ENCODE data around the gene RHO. TPM values are rescaled to one million over a fixed set of nuclear protein-coding genes. Genes with fewer than 3 reads are reported as not detected.

The RHO gene
- total RNA-seq, 1 experiment from 2014 or later: not detected

DNA sequence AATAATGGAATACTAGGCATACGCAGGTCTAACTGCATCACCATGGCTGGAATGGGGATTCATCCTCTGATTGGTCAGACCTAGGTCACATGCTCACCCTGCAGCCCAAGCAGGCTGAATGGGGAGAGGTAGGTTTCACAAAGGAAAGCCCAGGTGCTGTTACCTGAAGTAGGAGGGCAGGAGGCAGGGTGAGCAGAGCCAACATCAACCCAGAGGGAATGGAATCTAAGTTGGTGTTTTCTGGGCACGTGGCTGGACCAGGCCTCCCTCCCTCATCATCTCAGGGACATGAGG lies 7.9 kb downstream of the RHO start:
- ATAC-seq (peak; percentile 52), DNase-seq (ENCODE audit: low spot score) (no peak)
- ChIA-PET POLR2A (no interaction called here), CTCF (interaction anchor here (0.7 to 1.0 kb wide), 2 partner anchors 46 to 70 kb away, joined by 3 to 4 read pairs; partner anchors contain the start of gene PLXND1)
- Mint-ChIP-seq H3K4me1 (peaks cover 31% of the 10 kb centered on the region), H3K36me3 (no peaks in the 10 kb centered on the region), H3K27me3 (ENCODE audit: low read depth) (no peaks in the 10 kb centered on the region), H3K4me3 (no peak overlapping the region), H3K27ac (no peak overlapping the region; the same call in 1 of the 2 replicates), H3K9me3 (peaks cover 2% of the 10 kb centered on the region)
- TF ChIP-seq, protein P1, sequence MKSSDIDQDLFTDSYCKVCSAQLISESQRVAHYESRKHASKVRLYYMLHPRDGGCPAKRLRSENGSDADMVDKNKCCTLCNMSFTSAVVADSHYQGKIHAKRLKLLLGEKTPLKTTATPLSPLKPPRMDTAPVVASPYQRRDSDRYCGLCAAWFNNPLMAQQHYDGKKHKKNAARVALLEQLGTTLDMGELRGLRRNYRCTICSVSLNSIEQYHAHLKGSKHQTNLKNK (CRISPR knock-in tag; IDR thresholded peaks at IDR 0.05): no peak
- TF ChIP-seq, protein P2, sequence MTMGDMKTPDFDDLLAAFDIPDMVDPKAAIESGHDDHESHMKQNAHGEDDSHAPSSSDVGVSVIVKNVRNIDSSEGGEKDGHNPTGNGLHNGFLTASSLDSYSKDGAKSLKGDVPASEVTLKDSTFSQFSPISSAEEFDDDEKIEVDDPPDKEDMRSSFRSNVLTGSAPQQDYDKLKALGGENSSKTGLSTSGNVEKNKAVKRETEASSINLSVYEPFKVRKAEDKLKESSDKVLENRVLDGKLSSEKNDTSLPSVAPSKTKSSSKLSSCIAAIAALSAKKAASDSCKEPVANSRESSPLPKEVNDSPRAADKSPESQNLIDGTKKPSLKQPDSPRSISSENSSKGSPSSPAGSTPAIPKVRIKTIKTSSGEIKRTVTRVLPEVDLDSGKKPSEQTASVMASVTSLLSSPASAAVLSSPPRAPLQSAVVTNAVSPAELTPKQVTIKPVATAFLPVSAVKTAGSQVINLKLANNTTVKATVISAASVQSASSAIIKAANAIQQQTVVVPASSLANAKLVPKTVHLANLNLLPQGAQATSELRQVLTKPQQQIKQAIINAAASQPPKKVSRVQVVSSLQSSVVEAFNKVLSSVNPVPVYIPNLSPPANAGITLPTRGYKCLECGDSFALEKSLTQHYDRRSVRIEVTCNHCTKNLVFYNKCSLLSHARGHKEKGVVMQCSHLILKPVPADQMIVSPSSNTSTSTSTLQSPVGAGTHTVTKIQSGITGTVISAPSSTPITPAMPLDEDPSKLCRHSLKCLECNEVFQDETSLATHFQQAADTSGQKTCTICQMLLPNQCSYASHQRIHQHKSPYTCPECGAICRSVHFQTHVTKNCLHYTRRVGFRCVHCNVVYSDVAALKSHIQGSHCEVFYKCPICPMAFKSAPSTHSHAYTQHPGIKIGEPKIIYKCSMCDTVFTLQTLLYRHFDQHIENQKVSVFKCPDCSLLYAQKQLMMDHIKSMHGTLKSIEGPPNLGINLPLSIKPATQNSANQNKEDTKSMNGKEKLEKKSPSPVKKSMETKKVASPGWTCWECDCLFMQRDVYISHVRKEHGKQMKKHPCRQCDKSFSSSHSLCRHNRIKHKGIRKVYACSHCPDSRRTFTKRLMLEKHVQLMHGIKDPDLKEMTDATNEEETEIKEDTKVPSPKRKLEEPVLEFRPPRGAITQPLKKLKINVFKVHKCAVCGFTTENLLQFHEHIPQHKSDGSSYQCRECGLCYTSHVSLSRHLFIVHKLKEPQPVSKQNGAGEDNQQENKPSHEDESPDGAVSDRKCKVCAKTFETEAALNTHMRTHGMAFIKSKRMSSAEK (CRISPR knock-in tag; IDR thresholded peaks at IDR 0.05; ENCODE audit: borderline replicate concordance): no peak
- TF ChIP-seq NFYB (CRISPR knock-in tag; conservative IDR thresholded peaks at IDR 0.05; ENCODE audit: low read depth) (peak; percentile 44), KAT7 (CRISPR knock-in tag; IDR thresholded peaks at IDR 0.05; ENCODE audit: borderline replicate concordance) (no peak)
- TF ChIP-seq, protein P3, sequence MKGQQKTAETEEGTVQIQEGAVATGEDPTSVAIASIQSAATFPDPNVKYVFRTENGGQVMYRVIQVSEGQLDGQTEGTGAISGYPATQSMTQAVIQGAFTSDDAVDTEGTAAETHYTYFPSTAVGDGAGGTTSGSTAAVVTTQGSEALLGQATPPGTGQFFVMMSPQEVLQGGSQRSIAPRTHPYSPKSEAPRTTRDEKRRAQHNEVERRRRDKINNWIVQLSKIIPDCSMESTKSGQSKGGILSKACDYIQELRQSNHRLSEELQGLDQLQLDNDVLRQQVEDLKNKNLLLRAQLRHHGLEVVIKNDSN (CRISPR knock-in tag; IDR thresholded peaks at IDR 0.05): peak; percentile 73
- TF ChIP-seq, protein P4, sequence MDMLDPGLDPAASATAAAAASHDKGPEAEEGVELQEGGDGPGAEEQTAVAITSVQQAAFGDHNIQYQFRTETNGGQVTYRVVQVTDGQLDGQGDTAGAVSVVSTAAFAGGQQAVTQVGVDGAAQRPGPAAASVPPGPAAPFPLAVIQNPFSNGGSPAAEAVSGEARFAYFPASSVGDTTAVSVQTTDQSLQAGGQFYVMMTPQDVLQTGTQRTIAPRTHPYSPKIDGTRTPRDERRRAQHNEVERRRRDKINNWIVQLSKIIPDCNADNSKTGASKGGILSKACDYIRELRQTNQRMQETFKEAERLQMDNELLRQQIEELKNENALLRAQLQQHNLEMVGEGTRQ (CRISPR knock-in tag; IDR thresholded peaks at IDR 0.05): peak; percentile 85

GRCh38 chr3:129536804-129537203 lies 8.4 kb downstream of the RHO start:
- ChIA-PET CTCF (interaction anchor here (0.7 to 1.0 kb wide), 2 partner anchors 47 to 69 kb away, joined by 3 to 4 read pairs; partner anchors contain the start of gene PLXND1), POLR2A (no interaction called here)
- TF ChIP-seq E2F4 (CRISPR knock-in tag; IDR thresholded peaks at IDR 0.05; ENCODE audit: borderline replicate concordance, low read depth): no peak
- TF ChIP-seq ELF4 (CRISPR knock-in tag; IDR thresholded peaks at IDR 0.05; ENCODE audit: low read depth): no peak
- TF ChIP-seq JUN (CRISPR knock-in tag; IDR thresholded peaks at IDR 0.05): no peak
- no peak for TF ChIP-seq ZBTB43 (CRISPR knock-in tag; IDR thresholded peaks at IDR 0.05)
- no peak for TF ChIP-seq MAX (CRISPR knock-in tag; IDR thresholded peaks at IDR 0.05)
- TF ChIP-seq ZNF423 (CRISPR knock-in tag; IDR thresholded peaks at IDR 0.05): no peak
- TF ChIP-seq ZNF671 (CRISPR knock-in tag; IDR thresholded peaks at IDR 0.05): no peak
- no peak for TF ChIP-seq CBFB (CRISPR knock-in tag; IDR thresholded peaks at IDR 0.05; ENCODE audit: low read depth)
- no peak for TF ChIP-seq NR3C1 (CRISPR knock-in tag; conservative IDR thresholded peaks at IDR 0.05; ENCODE audit: low read depth)
- TF ChIP-seq ZNF281 (CRISPR knock-in tag; IDR thresholded peaks at IDR 0.05): no peak
- TF ChIP-seq, protein P5, sequence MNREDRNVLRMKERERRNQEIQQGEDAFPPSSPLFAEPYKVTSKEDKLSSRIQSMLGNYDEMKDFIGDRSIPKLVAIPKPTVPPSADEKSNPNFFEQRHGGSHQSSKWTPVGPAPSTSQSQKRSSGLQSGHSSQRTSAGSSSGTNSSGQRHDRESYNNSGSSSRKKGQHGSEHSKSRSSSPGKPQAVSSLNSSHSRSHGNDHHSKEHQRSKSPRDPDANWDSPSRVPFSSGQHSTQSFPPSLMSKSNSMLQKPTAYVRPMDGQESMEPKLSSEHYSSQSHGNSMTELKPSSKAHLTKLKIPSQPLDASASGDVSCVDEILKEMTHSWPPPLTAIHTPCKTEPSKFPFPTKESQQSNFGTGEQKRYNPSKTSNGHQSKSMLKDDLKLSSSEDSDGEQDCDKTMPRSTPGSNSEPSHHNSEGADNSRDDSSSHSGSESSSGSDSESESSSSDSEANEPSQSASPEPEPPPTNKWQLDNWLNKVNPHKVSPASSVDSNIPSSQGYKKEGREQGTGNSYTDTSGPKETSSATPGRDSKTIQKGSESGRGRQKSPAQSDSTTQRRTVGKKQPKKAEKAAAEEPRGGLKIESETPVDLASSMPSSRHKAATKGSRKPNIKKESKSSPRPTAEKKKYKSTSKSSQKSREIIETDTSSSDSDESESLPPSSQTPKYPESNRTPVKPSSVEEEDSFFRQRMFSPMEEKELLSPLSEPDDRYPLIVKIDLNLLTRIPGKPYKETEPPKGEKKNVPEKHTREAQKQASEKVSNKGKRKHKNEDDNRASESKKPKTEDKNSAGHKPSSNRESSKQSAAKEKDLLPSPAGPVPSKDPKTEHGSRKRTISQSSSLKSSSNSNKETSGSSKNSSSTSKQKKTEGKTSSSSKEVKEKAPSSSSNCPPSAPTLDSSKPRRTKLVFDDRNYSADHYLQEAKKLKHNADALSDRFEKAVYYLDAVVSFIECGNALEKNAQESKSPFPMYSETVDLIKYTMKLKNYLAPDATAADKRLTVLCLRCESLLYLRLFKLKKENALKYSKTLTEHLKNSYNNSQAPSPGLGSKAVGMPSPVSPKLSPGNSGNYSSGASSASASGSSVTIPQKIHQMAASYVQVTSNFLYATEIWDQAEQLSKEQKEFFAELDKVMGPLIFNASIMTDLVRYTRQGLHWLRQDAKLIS (CRISPR knock-in tag; IDR thresholded peaks at IDR 0.05; ENCODE audit: borderline replicate concordance): no peak

More at GRCh38 chr3:129536804-129537203, 8.4 kb downstream of the RHO start:
- no peak for ATAC-seq
- H3K4me1 Mint-ChIP-seq: peaks cover 31% of the 10 kb centered on the region
- no peak for DNase-seq (ENCODE audit: low spot score)
- no peaks in the 10 kb centered on the region for H3K27me3 Mint-ChIP-seq (ENCODE audit: low read depth)
- no peaks in the 10 kb centered on the region for H3K36me3 Mint-ChIP-seq
- H3K27ac Mint-ChIP-seq: no peak overlapping the region
- H3K4me3 Mint-ChIP-seq: no peak overlapping the region
- peaks cover 5% of the 10 kb centered on the region for H3K9me3 Mint-ChIP-seq

All from WTC11 (cell line).